HG03442 (cell line): Measurements from ENCODE around the gene ITPK1.

ENCODE experiments used
- ATAC-seq: cut with Tn5 transposase; IDR thresholded peaks from one replicate; pipeline ENCODE4 v1.9.1; 2021; ENCODE audit warnings: mild to moderate bottlenecking, moderate library complexity; ENCODE audit not compliant: unreplicated experiment

The ITPK1 gene

GRCh38 chr14:92973798-92974372 lies 141.8 kb downstream of the ITPK1 start:
- no peak for ATAC-seq

- no peak for ATAC-seq
These were observed 142.4 kb downstream of the ITPK1 start for GRCh38 chr14:92973261-92973797.

DNA sequence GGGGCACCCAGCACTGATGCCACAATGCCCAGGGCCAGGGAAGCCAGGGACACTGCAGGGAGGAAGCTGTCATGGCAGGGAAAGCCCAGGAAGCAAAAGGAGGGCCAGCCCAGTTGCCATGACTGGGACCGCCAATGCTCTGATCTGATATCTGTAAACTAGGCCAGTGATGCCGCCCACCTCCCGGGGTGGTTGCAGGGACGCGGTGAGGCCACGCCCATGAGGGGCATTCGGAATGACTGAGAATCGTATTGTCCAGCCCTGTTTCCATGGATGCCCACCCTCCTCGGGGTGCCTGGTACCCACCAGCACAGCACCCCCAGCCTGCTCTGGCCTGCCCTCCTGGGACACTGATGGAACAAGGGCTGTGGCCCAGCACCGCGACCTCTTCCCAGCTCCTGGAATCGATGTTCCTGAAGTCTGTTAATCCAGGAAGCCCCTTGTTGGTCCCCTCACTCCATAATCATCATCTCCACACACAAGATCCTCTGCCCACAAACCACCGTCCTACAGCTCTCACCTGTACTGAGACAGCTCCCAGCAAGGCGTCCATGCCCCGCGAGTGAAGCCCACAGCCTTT lies 144.0 kb downstream of the ITPK1 start:
- no peak for ATAC-seq

DNA sequence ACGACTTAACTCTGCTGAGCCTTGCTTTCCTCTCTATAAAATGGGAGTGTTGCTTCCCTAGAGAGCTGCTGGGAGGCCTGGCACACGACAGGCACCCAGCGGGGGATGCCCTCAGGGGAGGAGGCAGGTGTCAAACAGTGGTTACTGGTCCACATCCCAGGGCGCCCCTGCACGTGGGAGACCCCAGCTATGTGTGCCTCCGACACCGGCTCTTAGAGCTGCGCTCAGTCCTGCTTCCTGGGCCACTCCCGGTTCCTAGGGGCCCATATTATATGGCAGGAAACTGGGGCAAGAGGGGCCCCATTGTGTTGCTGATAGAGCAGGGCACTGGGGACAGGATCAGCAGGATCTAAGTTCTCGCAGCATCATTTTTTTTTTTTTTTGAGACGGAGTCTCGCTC lies 145.5 kb downstream of the ITPK1 start:
- ATAC-seq, result no peak

DNA sequence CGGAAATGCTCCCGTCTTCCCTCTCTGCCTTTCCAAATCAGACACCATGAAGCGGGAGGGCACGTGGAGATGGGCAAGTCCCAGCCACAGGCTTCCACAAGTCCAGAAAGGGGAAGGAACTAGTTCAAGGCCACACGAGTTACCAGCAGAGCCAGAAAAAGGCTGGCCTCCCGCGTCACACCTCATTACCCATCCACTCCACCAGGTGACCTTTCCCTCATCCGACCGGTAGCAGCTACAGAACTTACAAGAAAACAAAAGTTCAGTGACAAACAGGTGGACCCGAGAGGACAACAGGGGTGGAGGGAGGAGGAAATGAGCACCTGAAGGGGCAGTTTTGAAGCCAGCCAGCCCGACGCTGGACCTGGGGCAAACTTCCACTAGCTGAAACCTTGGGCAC lies 145.9 kb downstream of the ITPK1 start:
- ATAC-seq, result no peak

GRCh38 chr14:92969430-92969829 lies 146.3 kb downstream of the ITPK1 start:
- ATAC-seq, result no peak

GRCh38 chr14:92968291-92969020 lies 147.3 kb downstream of the ITPK1 start:
- no peak for ATAC-seq

- ATAC-seq, result no peak
These were observed 148.3 kb downstream of the ITPK1 start for GRCh38 chr14:92967346-92967926.

GRCh38 chr14:92965281-92965680 lies 150.4 kb downstream of the ITPK1 start:
- no peak for ATAC-seq

- ATAC-seq, result no peak
These were observed 151.3 kb downstream of the ITPK1 start for GRCh38 chr14:92964124-92965109.

DNA sequence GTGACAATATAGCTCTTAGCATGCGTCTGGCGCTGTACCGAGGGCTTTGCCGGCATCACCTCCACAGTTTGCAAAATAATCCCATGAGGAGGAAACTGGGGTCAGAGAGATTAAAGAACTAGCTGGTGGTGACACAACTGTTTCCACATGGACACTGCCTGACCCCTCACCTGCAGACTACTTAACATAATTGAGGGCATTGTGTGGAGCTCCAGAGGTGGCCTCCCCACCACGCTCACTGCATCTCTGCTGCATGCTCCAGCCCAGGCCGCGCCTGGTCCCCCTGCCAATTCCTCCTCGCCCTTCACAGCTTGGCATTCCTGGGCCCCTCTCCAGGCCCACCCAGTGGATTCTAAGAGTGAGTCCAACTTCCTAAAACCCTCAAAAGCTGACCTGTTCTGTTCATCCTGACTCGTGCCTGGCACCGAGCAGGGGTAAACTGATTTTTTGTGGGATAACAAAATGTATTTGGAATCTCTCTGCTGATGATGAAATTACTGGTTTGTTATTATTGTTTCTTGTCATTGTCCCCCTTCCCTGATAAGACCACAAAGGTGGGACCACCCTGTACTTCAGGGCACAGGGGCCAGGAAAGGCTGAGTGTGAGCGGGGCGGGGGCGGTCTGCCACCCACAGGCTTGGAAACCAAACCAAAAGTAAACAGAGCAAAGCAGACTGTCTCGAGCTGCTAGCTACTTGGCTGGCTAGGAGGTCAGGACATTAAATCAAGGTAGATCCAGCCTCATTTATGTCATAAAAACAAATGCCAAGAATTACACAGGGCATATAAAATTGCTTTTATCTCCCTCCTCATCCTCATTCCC lies 152.2 kb downstream of the ITPK1 start:
- ATAC-seq, result no peak

DNA sequence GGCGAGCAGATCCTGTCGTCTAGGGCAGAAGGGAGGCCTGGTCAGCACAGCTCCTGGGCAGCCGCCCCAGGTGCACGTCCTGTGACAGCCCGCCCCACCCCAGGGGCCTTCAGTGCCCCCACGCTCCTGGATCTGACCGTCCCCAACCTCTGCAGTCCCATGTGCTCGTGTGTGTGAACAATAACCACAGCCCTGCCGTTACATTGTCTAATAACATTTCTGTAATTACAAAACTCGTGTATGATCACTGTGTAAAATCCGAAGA lies 153.0 kb downstream of the ITPK1 start:
- no peak for ATAC-seq

DNA sequence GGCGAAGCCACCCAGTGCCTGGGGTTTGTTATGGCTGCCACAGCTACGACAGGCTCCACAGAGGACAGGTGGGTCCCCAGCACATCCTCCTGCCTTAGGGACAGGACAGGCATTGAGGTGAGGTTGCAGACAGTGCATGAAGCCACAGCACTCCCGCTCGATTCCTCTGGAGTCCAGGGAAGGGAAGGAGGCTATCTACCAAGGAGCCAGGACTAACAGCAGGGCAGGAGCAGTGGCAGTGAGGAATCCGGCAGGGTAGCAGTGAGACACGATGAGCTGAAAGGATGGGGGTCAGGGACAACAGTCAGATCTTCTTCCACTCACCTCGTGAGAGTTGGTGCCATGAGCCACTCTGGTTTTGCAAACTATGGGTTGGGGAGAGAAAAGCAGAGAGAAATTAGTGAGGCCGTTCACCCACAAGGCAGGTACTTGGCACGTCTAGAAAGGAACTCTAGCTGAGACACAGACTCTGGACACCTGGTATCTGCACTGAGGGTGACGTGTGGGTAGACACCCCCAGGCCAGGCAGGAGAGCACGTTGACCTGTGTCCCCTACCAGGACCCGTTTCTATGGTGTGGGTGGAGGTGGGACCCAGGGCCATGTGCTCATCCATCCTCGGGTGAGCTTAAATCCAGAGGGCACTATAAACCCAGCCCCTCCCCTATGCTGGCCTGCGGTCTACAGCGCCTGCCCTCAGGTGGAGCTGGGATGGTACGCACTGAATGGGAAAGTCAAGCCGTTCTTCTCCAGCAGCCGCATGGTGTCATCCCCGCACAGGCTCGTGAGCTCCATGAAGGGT lies 153.5 kb downstream of the ITPK1 start:
- no peak for ATAC-seq

DNA sequence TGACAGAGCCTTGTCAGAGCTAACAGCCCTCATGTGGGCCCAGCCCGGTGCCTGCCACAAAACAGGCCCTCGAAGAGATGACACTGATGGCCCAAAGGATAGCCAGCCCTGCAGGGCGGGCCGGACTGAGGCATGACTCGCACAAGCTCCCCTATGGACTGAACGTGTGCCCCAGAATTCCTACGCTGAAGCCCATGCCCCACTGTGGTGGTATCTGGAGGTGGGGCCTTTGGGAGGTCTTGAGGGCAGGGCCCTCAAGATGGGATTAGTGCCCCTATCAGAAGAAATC lies 154.2 kb downstream of the ITPK1 start:
- ATAC-seq, result no peak

DNA sequence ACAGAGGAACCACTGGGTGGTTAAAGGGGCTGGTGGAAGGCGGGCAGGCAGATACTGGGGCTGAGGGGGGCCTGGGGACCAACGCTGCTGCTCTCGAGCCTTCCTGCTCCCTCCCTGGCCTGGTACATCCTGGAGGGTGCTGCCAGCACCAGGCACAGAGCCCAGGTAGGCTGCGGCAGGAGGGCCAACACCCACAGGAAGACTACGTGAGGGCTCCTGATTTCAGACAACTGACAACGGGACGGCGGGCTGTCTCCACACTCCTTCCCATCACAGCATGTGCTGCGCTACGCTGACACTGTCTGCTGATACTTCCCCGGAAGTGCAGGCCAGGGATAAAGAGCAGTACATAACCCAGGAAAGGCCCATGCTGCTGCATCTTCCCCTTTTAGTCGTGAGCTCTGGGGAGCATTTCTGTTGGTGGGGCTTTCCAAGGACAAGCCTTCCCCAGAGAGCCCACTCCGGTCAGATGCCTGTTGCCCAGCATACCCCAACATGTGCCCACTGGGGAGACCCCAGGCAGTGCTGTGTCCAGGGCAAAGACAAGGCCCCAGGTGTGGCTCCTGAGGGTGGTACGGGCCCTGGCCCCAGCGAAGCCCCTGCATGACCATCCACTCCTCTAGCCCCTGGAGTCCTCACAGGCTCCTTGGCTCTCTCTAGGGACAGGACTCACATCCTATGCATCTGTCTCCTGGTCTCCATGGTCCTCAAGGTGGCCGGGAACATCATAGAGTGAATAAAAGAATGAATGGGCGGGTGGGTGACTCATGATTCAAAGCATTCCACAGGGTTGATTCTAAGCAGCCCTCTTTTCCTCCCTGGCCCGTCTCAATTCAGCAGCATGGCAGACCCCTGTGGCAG lies 154.8 kb downstream of the ITPK1 start:
- no peak for ATAC-seq

DNA sequence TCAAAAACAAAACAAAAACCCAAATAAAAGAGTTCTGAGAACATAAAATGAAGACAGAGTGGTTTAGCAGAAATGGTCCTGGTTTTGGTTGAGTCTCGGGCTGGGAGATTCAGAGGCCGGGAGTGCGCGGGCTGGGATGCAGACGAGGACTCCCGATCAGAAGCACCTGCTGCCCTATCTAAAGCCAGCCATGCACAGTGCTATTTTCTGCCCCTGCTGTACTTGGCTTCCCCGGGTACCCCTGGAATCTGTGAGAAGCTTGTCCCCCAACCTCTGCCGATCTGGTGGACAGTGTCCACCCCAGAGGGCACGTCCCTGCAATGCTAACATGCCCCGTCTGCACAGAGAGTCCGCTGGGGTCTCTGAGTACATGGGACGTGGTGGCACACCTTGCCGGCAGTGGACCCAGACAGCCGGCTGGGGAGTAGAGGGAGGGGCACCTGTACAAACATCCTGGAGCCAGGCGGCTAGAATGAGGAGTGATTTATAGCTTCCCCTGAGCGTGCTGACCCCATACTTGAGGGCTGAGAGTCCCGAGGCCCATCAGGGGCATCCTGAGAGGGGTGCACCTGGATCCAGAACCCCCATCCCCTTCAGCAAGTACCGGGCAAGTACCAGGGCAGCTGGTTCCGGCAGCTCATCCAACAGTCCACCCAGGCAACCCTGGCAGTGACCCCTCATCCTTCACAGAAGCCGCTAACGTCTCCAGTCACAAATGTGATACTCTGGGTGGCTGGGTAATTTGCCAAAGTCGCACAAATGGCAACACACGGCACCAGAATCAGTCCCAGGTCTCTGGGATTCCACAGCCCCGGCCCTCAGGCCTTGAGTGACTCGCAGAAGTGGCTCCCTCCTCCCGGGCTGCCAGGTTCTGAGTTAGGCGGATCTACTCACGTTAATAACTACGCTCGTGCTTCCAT lies 155.7 kb downstream of the ITPK1 start:
- ATAC-seq, result no peak

- no peak for ATAC-seq
These were observed 156.6 kb downstream of the ITPK1 start for GRCh38 chr14:92959189-92959531.
